Effector memory CD8-positive, alpha-beta T cell (primary cell): Measurements from ENCODE around the gene ZDHHC6.
"Not testable (repeated sequence)": the region's sequence is repeated elsewhere in the genome, so short reads cannot be mapped to it uniquely, and the experiment has no call there.

Source experiments
- ATAC-seq: fragments of 150-1000 bp; cut with Tn5 transposase; replicated peaks from 2 replicates; pipeline ENCODE4 v1.10.0; 2021; ENCODE audit warnings: mild to moderate bottlenecking, moderate library complexity
- DNase-seq, 3 experiments: peaks; one replicate each; pipeline ENCODE4 v3.0.0; 2021
- H3K27ac Mint-ChIP-seq, 2 donors: one replicate each; pipeline ENCODE4 v1.8.0; 2022; ENCODE audit warnings: mild to moderate bottlenecking in 2 of 2, mixed read lengths in 2 of 2, moderate library complexity in 2 of 2
- H3K27me3 Mint-ChIP-seq, 2 donors: one replicate each; pipeline ENCODE4 v1.8.0; 2022; ENCODE audit warnings: mixed read lengths in 2 of 2
- H3K36me3 Mint-ChIP-seq: one replicate; pipeline ENCODE4 v1.8.0; 2022; ENCODE audit warnings: mild to moderate bottlenecking, moderate library complexity, mixed read lengths; ENCODE audit not compliant: insufficient read depth
- H3K4me1 Mint-ChIP-seq, 2 donors: one replicate each; pipeline ENCODE4 v1.8.0; 2022; ENCODE audit warnings: low read depth in 2 of 2, mixed read lengths in 2 of 2
- H3K4me3 Mint-ChIP-seq, 2 donors: one replicate each; pipeline ENCODE4 v1.8.0; 2022; ENCODE audit warnings: mild to moderate bottlenecking in 2 of 2, mixed read lengths in 2 of 2, moderate library complexity in 2 of 2
- H3K9me3 Mint-ChIP-seq, 2 donors: one replicate each; pipeline ENCODE4 v1.8.0; 2022; ENCODE audit warnings: mixed read lengths in 2 of 2

ZDHHC6 gene

GRCh38 chr10:112429654-112430230, 17.0 kb downstream of the ZDHHC6 start:
- H3K9me3 Mint-ChIP-seq: no peaks in the 10 kb centered on the region
- no peak for DNase-seq
- no peaks in the 10 kb centered on the region for H3K27me3 Mint-ChIP-seq
- H3K4me3 Mint-ChIP-seq: no peak overlapping the region
- no peak for ATAC-seq
- H3K36me3 Mint-ChIP-seq: peaks cover 77% of the 10 kb centered on the region
- peaks cover 1 to 9% of the 10 kb centered on the region in 2 donors for H3K4me1 Mint-ChIP-seq
- peak overlapping the region; percentile 21 to 33 for H3K27ac Mint-ChIP-seq

DNA sequence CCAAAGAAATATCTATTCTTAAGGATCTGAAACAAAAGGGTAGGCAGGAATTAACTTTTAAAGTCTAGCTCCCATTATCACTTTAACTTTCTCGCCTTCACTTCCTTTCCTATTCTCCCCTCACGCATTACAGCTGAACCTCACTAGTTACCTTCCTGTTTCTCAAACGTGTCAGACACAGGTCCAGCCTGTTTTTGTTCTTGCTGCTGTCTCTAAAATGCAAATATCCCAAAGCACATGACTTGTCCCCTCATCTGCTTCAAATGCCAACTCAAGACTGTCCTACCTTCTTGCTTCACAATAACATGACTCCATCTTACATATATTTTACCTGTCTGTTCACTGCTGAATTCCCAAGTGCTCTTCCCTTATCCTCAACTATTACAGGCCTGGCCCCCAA, 17.6 kb downstream of the ZDHHC6 start:
- Mint-ChIP-seq H3K4me1 (peaks cover 0 to 5% of the 10 kb centered on the region in 2 donors), H3K27ac (peak overlapping the region in 1 of 2 donors; percentile 33), H3K27me3 (no peaks in the 10 kb centered on the region), H3K4me3 (no peak overlapping the region), H3K36me3 (peaks cover 82% of the 10 kb centered on the region), H3K9me3 (no peaks in the 10 kb centered on the region)
- ATAC-seq (peak; percentile 29), DNase-seq (no peak)

DNA sequence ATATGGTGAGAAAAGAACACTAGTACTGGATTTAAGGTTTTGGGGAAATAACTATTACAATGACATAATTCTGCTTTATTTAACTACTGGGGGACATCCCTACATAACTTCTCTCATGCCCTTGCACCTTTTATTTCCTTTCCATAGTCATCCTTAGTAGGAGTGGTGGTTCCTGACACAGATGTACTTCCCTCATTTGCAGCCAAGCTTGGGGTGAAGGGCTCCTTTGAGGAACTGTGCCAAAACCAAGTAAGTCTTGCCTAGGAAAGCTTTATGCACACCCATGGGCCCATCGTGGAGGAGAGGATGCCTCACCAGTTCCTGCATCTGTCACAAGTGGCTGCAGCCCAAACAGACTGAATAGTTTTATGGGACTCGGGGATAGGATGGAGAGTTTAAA, 20.6 kb downstream of the ZDHHC6 start:
- Mint-ChIP-seq H3K27me3 (no peaks in the 10 kb centered on the region), H3K9me3 (no peaks in the 10 kb centered on the region), H3K4me1 (peaks cover 0 to 9% of the 10 kb centered on the region in 2 donors), H3K4me3 (no peak overlapping the region), H3K27ac (no peak overlapping the region), H3K36me3 (peaks cover 74% of the 10 kb centered on the region)
- ATAC-seq: no peak
- DNase-seq: no peak

DNA sequence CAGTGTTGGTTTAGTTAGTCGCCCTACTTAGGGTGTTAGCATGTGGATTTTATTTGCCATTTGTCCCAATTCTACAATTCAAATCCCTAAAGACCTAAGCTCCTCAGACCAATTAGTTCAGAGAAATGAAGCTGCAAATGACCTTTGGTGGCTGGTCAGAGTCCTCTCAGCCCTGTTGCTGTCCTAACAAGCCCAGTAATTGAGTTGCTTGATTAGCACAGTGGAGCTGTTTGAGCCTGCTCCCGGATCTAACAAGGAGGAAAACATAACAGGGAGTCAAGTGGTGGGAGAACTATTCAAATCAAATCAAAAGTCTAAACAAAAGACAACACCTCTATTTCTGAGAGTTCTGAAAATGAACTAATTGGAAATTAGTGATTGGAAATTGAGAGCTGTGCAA, 22.1 kb downstream of the ZDHHC6 start:
- peaks cover 73% of the 10 kb centered on the region for H3K36me3 Mint-ChIP-seq
- no peaks in the 10 kb centered on the region for H3K9me3 Mint-ChIP-seq
- H3K4me1 Mint-ChIP-seq: peaks cover 0 to 13% of the 10 kb centered on the region in 2 donors
- ATAC-seq (no peak), DNase-seq (no peak)
- H3K4me3 Mint-ChIP-seq: no peak overlapping the region
- H3K27ac Mint-ChIP-seq: no peak overlapping the region
- no peaks in the 10 kb centered on the region for H3K27me3 Mint-ChIP-seq

- Mint-ChIP-seq H3K36me3 (peaks cover 80% of the 10 kb centered on the region), H3K4me1 (peaks cover 0 to 7% of the 10 kb centered on the region in 2 donors), H3K27me3 (no peaks in the 10 kb centered on the region), H3K9me3 (no peaks in the 10 kb centered on the region), H3K4me3 (no peak overlapping the region), H3K27ac (peak overlapping the region; percentile 65 to 88)
- no peak for DNase-seq
- no peak for ATAC-seq
These were observed 25.0 kb downstream of the ZDHHC6 start for GRCh38 chr10:112421731-112422130.

- Mint-ChIP-seq H3K4me1 (peaks cover 0 to 6% of the 10 kb centered on the region in 2 donors), H3K27ac (no peak overlapping the region), H3K36me3 (peaks cover 77% of the 10 kb centered on the region), H3K27me3 (no peaks in the 10 kb centered on the region), H3K9me3 (no peaks in the 10 kb centered on the region), H3K4me3 (no peak overlapping the region)
- DNase-seq (no peak), ATAC-seq (no peak)
These were observed 34.0 kb downstream of the ZDHHC6 start for GRCh38 chr10:112412696-112413095.

DNA sequence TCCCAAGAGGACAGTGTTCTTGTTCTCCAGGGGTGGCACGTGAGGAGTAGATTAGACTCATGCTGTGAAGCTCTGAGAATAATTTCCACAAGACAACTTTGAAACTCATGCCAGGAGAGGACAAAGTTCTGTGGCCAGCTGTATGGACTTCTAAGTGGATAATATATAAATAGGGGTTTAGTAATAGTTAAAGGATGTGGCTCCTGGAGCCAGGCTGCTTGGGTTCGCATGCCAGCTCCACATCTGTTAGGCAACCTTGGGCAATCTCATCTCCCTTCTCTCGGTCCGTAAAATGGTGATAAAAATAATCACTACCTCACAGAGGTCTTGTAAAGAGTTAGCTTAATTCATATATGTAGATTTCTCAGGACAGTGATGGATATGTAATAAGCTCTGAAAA, 37.0 kb downstream of the ZDHHC6 start:
- no peaks in the 10 kb centered on the region for H3K9me3 Mint-ChIP-seq
- no peak for DNase-seq
- H3K27ac Mint-ChIP-seq: peak overlapping the region; percentile 5 to 18
- no peak for ATAC-seq
- no peaks in the 10 kb centered on the region for H3K4me1 Mint-ChIP-seq
- no peak overlapping the region for H3K4me3 Mint-ChIP-seq
- H3K36me3 Mint-ChIP-seq: peaks cover 65% of the 10 kb centered on the region
- H3K27me3 Mint-ChIP-seq: no peaks in the 10 kb centered on the region

- peak overlapping the region in 1 of 2 donors; percentile 18 for H3K27ac Mint-ChIP-seq
- DNase-seq (no peak), ATAC-seq (no peak)
- H3K36me3 Mint-ChIP-seq: peaks cover 65% of the 10 kb centered on the region
- no peaks in the 10 kb centered on the region for H3K4me1 Mint-ChIP-seq
- H3K27me3 Mint-ChIP-seq: no peaks in the 10 kb centered on the region
- H3K4me3 Mint-ChIP-seq: no peak overlapping the region
- no peaks in the 10 kb centered on the region for H3K9me3 Mint-ChIP-seq
These were observed 37.4 kb downstream of the ZDHHC6 start for GRCh38 chr10:112409299-112409698.

DNA sequence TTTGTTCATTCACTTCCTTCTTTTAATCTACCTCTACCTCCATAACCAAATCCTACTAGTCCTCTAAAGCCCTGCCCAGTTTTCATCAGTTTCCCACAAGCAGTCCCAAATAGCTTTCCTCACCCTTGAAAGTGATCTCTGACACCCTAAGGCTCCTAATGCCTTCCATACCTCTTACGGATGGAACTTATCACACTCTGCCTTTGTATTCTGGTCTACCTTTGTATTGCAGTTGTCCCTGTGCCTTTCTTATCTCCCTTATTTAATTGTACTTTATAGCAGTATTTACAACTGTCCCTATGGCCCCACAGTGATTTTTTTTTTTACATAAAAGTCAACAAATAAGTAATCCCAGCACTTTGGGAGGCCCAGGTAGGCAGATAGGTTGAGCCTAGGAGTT, 39.0 kb downstream of the ZDHHC6 start:
- Mint-ChIP-seq H3K4me1 (no peaks in the 10 kb centered on the region), H3K27ac (no peak overlapping the region), H3K27me3 (no peaks in the 10 kb centered on the region), H3K36me3 (peaks cover 66% of the 10 kb centered on the region), H3K4me3 (no peak overlapping the region), H3K9me3 (no peaks in the 10 kb centered on the region)
- ATAC-seq (no peak), DNase-seq (no peak)

GRCh38 chr10:112406806-112407205, 39.9 kb downstream of the ZDHHC6 start:
- not testable (repeated sequence) for H3K9me3 Mint-ChIP-seq, DNase-seq, H3K4me1 Mint-ChIP-seq, ATAC-seq, H3K27me3 Mint-ChIP-seq, H3K4me3 Mint-ChIP-seq
- peak overlapping the region; percentile 7 to 81 for H3K27ac Mint-ChIP-seq
- H3K36me3 Mint-ChIP-seq: peaks cover 66% of the 10 kb centered on the region

GRCh38 chr10:112404617-112405016, 42.1 kb downstream of the ZDHHC6 start:
- H3K4me1 Mint-ChIP-seq: no peaks in the 10 kb centered on the region
- no peaks in the 10 kb centered on the region for H3K9me3 Mint-ChIP-seq
- peaks cover 75% of the 10 kb centered on the region for H3K36me3 Mint-ChIP-seq
- no peak for ATAC-seq
- DNase-seq: no peak
- H3K27me3 Mint-ChIP-seq: no peaks in the 10 kb centered on the region
- H3K27ac Mint-ChIP-seq: peak overlapping the region in 1 of 2 donors; percentile 44
- no peak overlapping the region for H3K4me3 Mint-ChIP-seq

DNA sequence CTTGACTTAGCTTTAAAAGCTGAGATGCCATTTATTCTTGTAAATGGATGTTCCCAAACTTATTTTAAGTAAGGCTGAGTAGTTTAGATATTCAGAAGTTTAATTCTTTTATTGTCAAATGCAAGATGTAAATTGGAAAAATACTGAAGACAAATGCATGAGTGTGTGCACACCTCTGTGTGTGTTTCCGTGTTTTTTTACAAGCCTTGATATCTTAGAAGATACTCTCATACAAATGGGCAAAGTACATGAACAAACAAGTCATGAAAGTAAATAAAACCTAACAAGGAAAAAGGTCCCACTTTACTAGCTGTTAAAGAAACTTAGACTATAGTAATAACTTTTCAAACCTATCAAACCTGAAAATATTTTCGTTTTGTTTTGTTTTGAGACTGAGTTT, 43.8 kb downstream of the ZDHHC6 start:
- Mint-ChIP-seq H3K27ac (peak overlapping the region in 1 of 2 donors; percentile 80), H3K4me3 (no peak overlapping the region), H3K27me3 (no peaks in the 10 kb centered on the region), H3K4me1 (no peaks in the 10 kb centered on the region), H3K36me3 (peaks cover 74% of the 10 kb centered on the region), H3K9me3 (no peaks in the 10 kb centered on the region)
- DNase-seq: no peak
- ATAC-seq: no peak

DNA sequence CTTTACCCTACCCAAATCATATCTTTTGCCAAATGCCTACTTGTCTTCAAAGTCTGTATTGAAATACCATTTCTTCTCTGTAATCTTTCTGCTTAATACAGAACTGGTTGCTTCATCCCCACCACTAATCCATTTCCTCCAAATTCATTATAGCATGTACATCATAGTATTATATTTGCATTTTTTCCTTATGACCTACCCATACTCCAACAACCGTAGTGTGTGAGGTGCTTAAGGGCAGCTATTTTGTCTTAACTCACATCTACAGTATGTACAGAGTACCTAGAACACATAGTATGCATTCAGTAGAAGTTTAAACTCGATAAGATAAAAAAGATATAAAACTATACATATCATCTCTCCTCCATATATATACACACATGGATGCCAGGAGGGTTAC, 49.1 kb downstream of the ZDHHC6 start:
- no peaks in the 10 kb centered on the region for H3K9me3 Mint-ChIP-seq
- no peak for ATAC-seq

GRCh38 chr10:112395809-112396530, 50.7 kb downstream of the ZDHHC6 start:
- Mint-ChIP-seq H3K4me3 (no peak overlapping the region), H3K4me1 (peaks cover 13 to 20% of the 10 kb centered on the region in 2 donors), H3K27ac (no peak overlapping the region), H3K27me3 (no peaks in the 10 kb centered on the region), H3K9me3 (no peaks in the 10 kb centered on the region), H3K36me3 (peaks cover 33% of the 10 kb centered on the region)
- no peak for ATAC-seq
- no peak for DNase-seq

More for the DNA sequence above, 49.1 kb downstream of the ZDHHC6 start:
- Mint-ChIP-seq H3K27ac (no peak overlapping the region), H3K4me3 (no peak overlapping the region), H3K36me3 (peaks cover 42% of the 10 kb centered on the region), H3K4me1 (peaks cover 10 to 16% of the 10 kb centered on the region in 2 donors), H3K27me3 (no peaks in the 10 kb centered on the region)
- DNase-seq: no peak
